ENCODE measurements around the gene CIAO2B. TPM values are rescaled to one million over a fixed set of nuclear protein-coding genes. Genes with fewer than 3 reads are reported as not detected.

The CIAO2B gene
- total and polyA plus RNA-seq, 11 donors, result 103 to 669 (median 129) TPM

DNA sequence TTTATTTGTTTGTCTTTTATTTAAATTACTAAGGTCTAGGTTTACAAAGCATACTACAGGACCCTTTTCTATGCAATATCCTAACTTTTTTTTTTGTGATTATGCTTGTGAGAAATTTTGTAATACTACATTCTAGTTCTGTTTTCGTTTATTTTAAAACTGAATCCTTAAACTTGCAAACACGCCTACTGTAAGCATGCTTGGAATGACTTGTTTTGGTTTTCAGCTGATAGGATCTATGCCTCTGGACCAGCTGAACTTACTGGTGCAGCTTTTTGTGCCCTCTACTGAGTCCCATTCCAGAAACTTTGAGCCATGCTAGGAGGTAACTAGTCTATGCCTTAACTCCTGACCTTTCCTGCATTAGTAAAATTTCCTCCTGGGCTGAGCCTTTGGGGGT is 47.9 kb downstream of the CIAO2B start:
- peaks cover 0 to 6% (median 3%) of the 10 kb centered on the region in 12 donors for H3K4me1 ChIP-seq
- TF ChIP-seq, protein P1, sequence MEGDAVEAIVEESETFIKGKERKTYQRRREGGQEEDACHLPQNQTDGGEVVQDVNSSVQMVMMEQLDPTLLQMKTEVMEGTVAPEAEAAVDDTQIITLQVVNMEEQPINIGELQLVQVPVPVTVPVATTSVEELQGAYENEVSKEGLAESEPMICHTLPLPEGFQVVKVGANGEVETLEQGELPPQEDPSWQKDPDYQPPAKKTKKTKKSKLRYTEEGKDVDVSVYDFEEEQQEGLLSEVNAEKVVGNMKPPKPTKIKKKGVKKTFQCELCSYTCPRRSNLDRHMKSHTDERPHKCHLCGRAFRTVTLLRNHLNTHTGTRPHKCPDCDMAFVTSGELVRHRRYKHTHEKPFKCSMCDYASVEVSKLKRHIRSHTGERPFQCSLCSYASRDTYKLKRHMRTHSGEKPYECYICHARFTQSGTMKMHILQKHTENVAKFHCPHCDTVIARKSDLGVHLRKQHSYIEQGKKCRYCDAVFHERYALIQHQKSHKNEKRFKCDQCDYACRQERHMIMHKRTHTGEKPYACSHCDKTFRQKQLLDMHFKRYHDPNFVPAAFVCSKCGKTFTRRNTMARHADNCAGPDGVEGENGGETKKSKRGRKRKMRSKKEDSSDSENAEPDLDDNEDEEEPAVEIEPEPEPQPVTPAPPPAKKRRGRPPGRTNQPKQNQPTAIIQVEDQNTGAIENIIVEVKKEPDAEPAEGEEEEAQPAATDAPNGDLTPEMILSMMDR (IDR thresholded peaks at IDR 0.05), result no peak
- no peak for TF ChIP-seq POLR2A (IDR thresholded peaks at IDR 0.05)
- peaks cover 0 to 33% (median 24%) of the 10 kb centered on the region in 9 donors for H3K36me3 ChIP-seq
- DNase-seq, result no peak
- H3K4me3 ChIP-seq, result no peak overlapping the region
- no peak for ATAC-seq
- intact Hi-C loops (cut with DNase I), result no loop called here
- WGBS, 4 donors, result 70 to 78% (median 75%) methylated on average over 2 of the region's 2 CpGs
- H3K27me3 ChIP-seq, result no peaks in the 10 kb centered on the region
- no peak overlapping the region for H3K27ac ChIP-seq
- no peaks in the 10 kb centered on the region for H3K9me3 ChIP-seq

DNA sequence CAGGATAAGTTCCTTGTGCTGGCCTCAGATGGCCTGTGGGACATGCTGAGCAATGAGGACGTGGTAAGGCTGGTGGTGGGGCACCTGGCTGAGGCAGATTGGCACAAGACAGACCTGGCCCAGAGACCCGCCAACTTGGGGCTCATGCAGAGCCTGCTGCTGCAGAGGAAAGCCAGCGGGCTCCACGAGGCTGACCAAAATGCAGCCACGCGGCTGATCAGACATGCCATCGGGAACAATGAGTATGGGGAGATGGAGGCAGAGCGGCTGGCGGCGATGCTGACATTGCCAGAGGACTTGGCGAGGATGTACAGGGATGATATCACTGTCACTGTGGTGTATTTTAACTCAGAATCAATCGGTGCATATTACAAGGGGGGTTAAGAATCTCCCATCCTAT is 48.7 kb downstream of the CIAO2B start:
- no peak overlapping the region for H3K27ac ChIP-seq
- no peak overlapping the region for H3K4me3 ChIP-seq
- ATAC-seq (no peak), DNase-seq (no peak)
- intact Hi-C loops (cut with DNase I), result no loop called here
- no peaks in the 10 kb centered on the region for H3K27me3 ChIP-seq
- peaks cover 0 to 13% (median 9%) of the 10 kb centered on the region in 12 donors for H3K4me1 ChIP-seq
- H3K9me3 ChIP-seq, result no peaks in the 10 kb centered on the region
- 91 to 93% (median 92%) methylated on average over 11 to 12 of the region's 12 CpGs for WGBS, 4 donors
- TF ChIP-seq, protein P1 (IDR thresholded peaks at IDR 0.05), result no peak
- TF ChIP-seq POLR2A (IDR thresholded peaks at IDR 0.05), result no peak
- H3K36me3 ChIP-seq, result peaks cover 0 to 33% (median 24%) of the 10 kb centered on the region in 9 donors

DNA sequence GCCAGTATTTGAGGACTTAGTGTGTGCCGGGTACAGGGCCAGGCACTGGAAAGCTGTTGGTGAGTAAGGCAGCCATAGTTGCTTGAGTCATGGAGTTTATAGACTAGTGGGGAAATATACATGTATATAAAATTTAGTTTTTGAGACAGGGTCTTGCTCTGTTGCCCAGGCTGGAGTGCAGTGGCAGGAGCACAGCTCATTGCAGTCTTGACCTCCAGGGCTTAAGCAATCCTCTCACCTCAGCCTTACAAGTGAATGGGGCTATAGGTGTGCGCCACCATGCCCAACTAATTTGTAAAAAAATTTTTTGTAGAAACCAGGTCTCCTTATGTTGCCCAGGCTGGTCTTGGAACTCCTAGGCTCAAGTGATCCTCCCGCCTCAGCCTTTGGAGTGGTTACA is 51.5 kb downstream of the CIAO2B start:
- H3K4me1 ChIP-seq, result peaks cover 0 to 18% (median 10%) of the 10 kb centered on the region in 12 donors
- H3K9me3 ChIP-seq, result no peaks in the 10 kb centered on the region
- H3K36me3 ChIP-seq, result peaks cover 0 to 33% (median 24%) of the 10 kb centered on the region in 9 donors
- H3K27ac ChIP-seq, result no peak overlapping the region
- no peaks in the 10 kb centered on the region for H3K27me3 ChIP-seq
- TF ChIP-seq, protein P1 (IDR thresholded peaks at IDR 0.05), result no peak
- WGBS, 4 donors, result 82 to 97% (median 96%) methylated on average over 3 of the region's 3 CpGs
- intact Hi-C loops (cut with DNase I), result no loop called here
- no peak overlapping the region for H3K4me3 ChIP-seq
- ATAC-seq (no peak), DNase-seq (no peak)

Other genes starting within 250 kb of the CIAO2B start
- gene CMTM4, start 237.7 kb downstream of the CIAO2B start, total RNA-seq, result 10 to 100 TPM in 7 of 9 donors, 1 to 10 TPM in 2; 8.1 to 22.5 (median 12.2) TPM
- 10 to 100 TPM in 1 of 2 donors, 1 to 10 TPM in 1; 4.5 to 13.8 TPM for gene CMTM4, start 237.7 kb downstream of the CIAO2B start, polyA plus RNA-seq
- 100 to 1,000 TPM in 3 of 9 donors, 10 to 100 TPM in 6; 58.3 to 117 (median 88.6) TPM for gene DYNC1LI2, start 182.8 kb downstream of the CIAO2B start, total RNA-seq
- gene DYNC1LI2, start 182.8 kb downstream of the CIAO2B start, polyA plus RNA-seq, result 10 to 100 TPM; 38.3 to 53.2 TPM
- gene TERB1, start 132.8 kb downstream of the CIAO2B start, total RNA-seq, result not detected
- not detected for gene TERB1, start 132.8 kb downstream of the CIAO2B start, polyA plus RNA-seq
- gene NAE1, start 103.4 kb downstream of the CIAO2B start, total RNA-seq, result 10 to 100 TPM; 25.6 to 39.3 (median 29.6) TPM
- gene NAE1, start 103.4 kb downstream of the CIAO2B start, polyA plus RNA-seq, result 10 to 100 TPM; 17.7 to 34.3 TPM
- gene CA7, start 90.0 kb downstream of the CIAO2B start, total RNA-seq, result not detected
- gene CA7, start 90.0 kb downstream of the CIAO2B start, polyA plus RNA-seq, result not detected
- 1 to 10 TPM; 2.1 to 7.5 (median 3.9) TPM for gene PDP2, start 53.9 kb downstream of the CIAO2B start, total RNA-seq
- 1 to 10 TPM; 1.1 to 3.2 TPM for gene PDP2, start 53.9 kb downstream of the CIAO2B start, polyA plus RNA-seq
- gene CDH16, start 15.5 kb downstream of the CIAO2B start, total RNA-seq, result under 1 TPM in 4 of 9 donors, not detected in 5; 0.13 to 0.44 (median 0.17) TPM
- gene CDH16, start 15.5 kb downstream of the CIAO2B start, polyA plus RNA-seq, result 1 to 10 TPM in 1 of 2 donors, under 1 TPM in 1; 0.08 to 1.6 TPM
- 100 to 1,000 TPM in 7 of 9 donors, 10 to 100 TPM in 2; 57.5 to 298 (median 143) TPM for gene RRAD, start 8.9 kb downstream of the CIAO2B start, total RNA-seq
- 100 to 1,000 TPM; 152 to 277 TPM for gene RRAD, start 8.9 kb downstream of the CIAO2B start, polyA plus RNA-seq
- gene CES2, start 1.1 kb upstream of the CIAO2B start, total RNA-seq, result 100 to 1,000 TPM in 4 of 9 donors, 10 to 100 TPM in 5; 56.0 to 157 (median 78.8) TPM
- gene CES2, start 1.1 kb upstream of the CIAO2B start, polyA plus RNA-seq, result 100 to 1,000 TPM in 1 of 2 donors, 10 to 100 TPM in 1; 40.9 to 125 TPM
- gene CES3, start 26.9 kb upstream of the CIAO2B start, total RNA-seq, result 1 to 10 TPM in 3 of 9 donors, under 1 TPM in 6; 0.51 to 1.7 (median 0.88) TPM
- 1 to 10 TPM in 1 of 2 donors, under 1 TPM in 1; 0.08 to 1.1 TPM for gene CES3, start 26.9 kb upstream of the CIAO2B start, polyA plus RNA-seq
- 10 to 100 TPM in 2 of 9 donors, 1 to 10 TPM in 7; 3.5 to 26.8 (median 7.1) TPM for gene CES4A, start 54.2 kb upstream of the CIAO2B start, total RNA-seq
- 10 to 100 TPM in 1 of 2 donors, 1 to 10 TPM in 1; 8.1 to 16.6 TPM for gene CES4A, start 54.2 kb upstream of the CIAO2B start, polyA plus RNA-seq
- 10 to 100 TPM; 16.4 to 53.6 (median 28.1) TPM for gene CBFB, start 94.7 kb upstream of the CIAO2B start, total RNA-seq
- 10 to 100 TPM; 11.3 to 41.0 TPM for gene CBFB, start 94.7 kb upstream of the CIAO2B start, polyA plus RNA-seq
- gene PHAF1, start 175.5 kb upstream of the CIAO2B start, total RNA-seq, result 10 to 100 TPM in 5 of 9 donors, 1 to 10 TPM in 4; 8.4 to 17.8 (median 11.6) TPM
- gene PHAF1, start 175.5 kb upstream of the CIAO2B start, polyA plus RNA-seq, result 10 to 100 TPM in 1 of 2 donors, 1 to 10 TPM in 1; 5.6 to 11.6 TPM
- gene B3GNT9, start 216.6 kb upstream of the CIAO2B start, total RNA-seq, result 10 to 100 TPM in 5 of 9 donors, 1 to 10 TPM in 4; 8.6 to 17.5 (median 11.9) TPM
- 10 to 100 TPM in 1 of 2 donors, 1 to 10 TPM in 1; 6.4 to 16.9 TPM for gene B3GNT9, start 216.6 kb upstream of the CIAO2B start, polyA plus RNA-seq
- 10 to 100 TPM in 4 of 9 donors, 1 to 10 TPM in 5; 4.7 to 14.3 (median 8.4) TPM for gene TRADD, start 225.5 kb upstream of the CIAO2B start, total RNA-seq
- 10 to 100 TPM in 1 of 2 donors, 1 to 10 TPM in 1; 6.8 to 16.2 TPM for gene TRADD, start 225.5 kb upstream of the CIAO2B start, polyA plus RNA-seq
- gene FBXL8, start 225.6 kb upstream of the CIAO2B start, total RNA-seq, result 10 to 100 TPM in 1 of 9 donors, 1 to 10 TPM in 8; 5.0 to 13.4 (median 7.2) TPM
- gene FBXL8, start 225.6 kb upstream of the CIAO2B start, polyA plus RNA-seq, result 1 to 10 TPM; 5.4 to 9.2 TPM
- 10 to 100 TPM; 11.6 to 62.4 (median 35.4) TPM for gene HSF4, start 230.3 kb upstream of the CIAO2B start, total RNA-seq
- gene HSF4, start 230.3 kb upstream of the CIAO2B start, polyA plus RNA-seq, result 10 to 100 TPM in 1 of 2 donors, 1 to 10 TPM in 1; 5.9 to 62.5 TPM
- 100 to 1,000 TPM in 1 of 9 donors, 10 to 100 TPM in 8; 64.9 to 119 (median 77.4) TPM for gene NOL3, start 236.1 kb upstream of the CIAO2B start, total RNA-seq
- gene NOL3, start 236.1 kb upstream of the CIAO2B start, polyA plus RNA-seq, result 100 to 1,000 TPM; 112 to 121 TPM
- gene MATCAP1, start 249.6 kb upstream of the CIAO2B start, total RNA-seq, result 10 to 100 TPM in 5 of 9 donors, 1 to 10 TPM in 4; 4.1 to 21.6 (median 11.1) TPM
- gene MATCAP1, start 249.6 kb upstream of the CIAO2B start, polyA plus RNA-seq, result 10 to 100 TPM; 10.2 to 15.5 TPM